K562 (cell line): ENCODE data around the gene ZBTB38. TPM values are rescaled to one million over a fixed set of nuclear protein-coding genes. Genes with fewer than 3 reads are reported as not detected.
A peak's percentile ranks its signal among the peaks of the same experiment; 100 is the strongest.

Experiments
- ATAC-seq: fragments of 200-7000 bp; cut with Tn5 transposase; 3 replicates; pipeline ENCODE4 v1.9.1; 2020; ENCODE audit warnings: moderate library complexity
- BruUV-seq: library from RNA; stranded (reverse); fragments of 400-500 nt; replicated peaks from 2 replicates; lab custom pipeline; 2021; lab: Mats Ljungman, UMichigan
- CTCF ChIA-PET: fragments of 300-600 bp; formaldehyde crosslinking; extraction: SDS; loops from one replicate; lab custom pipeline; 2021; ENCODE audit warnings: low intra/inter-chr PET ratio; lab: Yijun Ruan, JAX
- POLR2A ChIA-PET: fragments of 300-600, 350-650 bp; sonication (Branson Sonifier 250); formaldehyde crosslinking; extraction: SDS; loops from one replicate; lab custom pipeline; 2021; ENCODE audit warnings: antibody characterized with exemption, inconsistent platforms; lab: Yijun Ruan, JAX
- DNase-seq, 4 experiments: peaks; one replicate each; pipeline versions ENCODE4 v3.0.0 to v3.0.0-alpha.2; 2011 to 2018; ENCODE audit warnings: low spot score in 3 of 4, mixed read lengths in 3 of 4; ENCODE audit errors: extremely low read depth in 1 of 4
- FAIRE-seq: peaks from 2 replicates; lab custom pipeline; 2011; peaks lifted over from hg19 to GRCh38; lab: Jason Lieb, UNC
- H2AFZ ChIP-seq: 2 replicates; pipeline ENCODE4 v1.6.0; 2011; ENCODE audit warnings: low read depth, low read length, control low read depth, inconsistent platforms
- H3K27ac ChIP-seq: fragments of 200-600 bp; 3 replicates; pipeline ENCODE4 v1.8.0; 2011; ENCODE audit warnings: low read depth, mild to moderate bottlenecking, control low read depth, inconsistent platforms, low read length, moderate library complexity, mixed read lengths; ENCODE audit errors: extremely low read depth
- H3K27me3 ChIP-seq, 2 experiments: fragments of 300-600 bp in 1 of 2; 2 replicates in 1 of 2; 3 replicates in 1 of 2; pipeline versions ENCODE4 v1.6.0 to v1.8.0; 2011; ENCODE audit warnings: inconsistent platforms in 2 of 2, low read length in 2 of 2, mild to moderate bottlenecking in 1 of 2, mixed read lengths in 1 of 2, moderate library complexity in 1 of 2; ENCODE audit not compliant: control insufficient read depth in 2 of 2, insufficient read depth in 2 of 2
- H3K36me3 ChIP-seq: fragments of 300-600 bp; 3 replicates; pipeline ENCODE4 v1.8.0; 2011; ENCODE audit warnings: mild to moderate bottlenecking, low read length, inconsistent platforms; ENCODE audit not compliant: control insufficient read depth, insufficient read depth
- H3K4me1 ChIP-seq, 2 experiments: fragments of 200-600 bp in 1 of 2; replicated peaks in 1 of 2; 2 replicates in 1 of 2; 3 replicates in 1 of 2; pipeline versions ENCODE4 v1.5.1 to v1.8.0; 2011; ENCODE audit warnings: inconsistent platforms in 2 of 2, low read length in 2 of 2, mild to moderate bottlenecking in 1 of 2, mixed read lengths in 1 of 2, moderate library complexity in 1 of 2; ENCODE audit not compliant: control insufficient read depth in 2 of 2, insufficient read depth in 2 of 2
- H3K4me2 ChIP-seq: 2 replicates; pipeline ENCODE4 v1.6.1; 2011; ENCODE audit warnings: low read length, control low read depth, inconsistent platforms, mixed read lengths; ENCODE audit not compliant: insufficient read depth
- H3K4me3 ChIP-seq: fragments of 200-600 bp; sonication (generic), shearing (Covaris generic); 2 replicates; pipeline ENCODE4 v1.5.1; 2016; ENCODE audit warnings: control low read depth, inconsistent platforms
- H3K79me2 ChIP-seq: fragments of 200-600 bp; 3 replicates; pipeline ENCODE4 v1.8.0; 2011; ENCODE audit warnings: low read length, inconsistent platforms; ENCODE audit not compliant: control insufficient read depth, insufficient read depth
- H3K9ac ChIP-seq, 2 experiments: 2 replicates each; pipeline versions ENCODE4 v1.6.0 to v1.6.1; 2011; ENCODE audit warnings: low read depth in 2 of 2, low read length in 2 of 2, control low read depth in 1 of 2, inconsistent platforms in 1 of 2, mild to moderate bottlenecking in 1 of 2, mixed read lengths in 1 of 2; ENCODE audit not compliant: insufficient read depth in 1 of 2
- H3K9me1 ChIP-seq: one replicate; pipeline ENCODE4 v1.6.0; 2011; ENCODE audit warnings: inconsistent platforms, mild to moderate bottlenecking, low read length, moderate library complexity; ENCODE audit not compliant: control insufficient read depth, insufficient read depth
- H3K9me3 ChIP-seq: replicated peaks from 2 replicates; pipeline ENCODE4 v1.5.1; 2011; ENCODE audit warnings: low read depth, low read length, inconsistent platforms; ENCODE audit not compliant: control insufficient read depth, insufficient read depth
- H4K20me1 ChIP-seq: replicated peaks from 2 replicates; pipeline ENCODE4 v1.6.1; 2011; ENCODE audit warnings: low read length, inconsistent platforms, mixed read lengths; ENCODE audit not compliant: control insufficient read depth, insufficient read depth
- CBFA2T3 ChIP-seq: fragments of 450-650 bp; IDR thresholded peaks from 2 replicates; pipeline ENCODE4 v1.6.1; 2017
- CHD1 ChIP-seq: fragments of 200-600 bp; sonication (generic); IDR thresholded peaks from one replicate; pipeline ENCODE4 v1.6.1; 2012; ENCODE audit warnings: mild to moderate bottlenecking, moderate library complexity, low read length, inconsistent platforms
- DACH1 ChIP-seq: fragments of 450-650 bp; IDR thresholded peaks from 2 replicates; pipeline ENCODE4 v1.6.1; 2018; ENCODE audit not compliant: partially characterized antibody
- PHB2 ChIP-seq: fragments of 450-650 bp; IDR thresholded peaks from 2 replicates; pipeline ENCODE4 v1.6.1; 2017; ENCODE audit warnings: low read depth
- RNF2 ChIP-seq: sonication (generic); IDR thresholded peaks from 2 replicates; pipeline ENCODE4 v1.6.1; 2016
- ZNF764 ChIP-seq: fragments of 250-450 bp; sonication (Bioruptor Pico); IDR thresholded peaks from 2 replicates; pipeline ENCODE4 v1.4.0; 2020; ENCODE audit warnings: low read depth, mild to moderate bottlenecking, moderate library complexity
- WGBS: fragments of 100-300 bp; shearing (Covaris generic); methylation state at CpG from one replicate; pipeline ENCODE4 v1.1.6; 2016; ENCODE audit warnings: low coverage, mixed read lengths; ENCODE audit not compliant: insufficient coverage; ENCODE audit errors: missing lambda C conversion rate; 5-methylcytosine and 5-hydroxymethylcytosine counted together
- in situ Hi-C: fragments of 300-500 bp; cut with MboI; formaldehyde crosslinking; loops from 4 replicates; pipeline ENCODE4 v1.15.0; 2018; ENCODE audit warnings: inconsistent platforms, mixed read lengths
- intact Hi-C: fragments of 100-400 bp; cut with micrococcal nuclease; formaldehyde crosslinking; loops from 2 replicates; pipeline ENCODE4 v1.14.2; 2022
- polyA plus RNA-seq, 8 experiments: library from polyadenylated mRNA; depleted of rRNA in 4 of 8; stranded (reverse) in 5 of 8; unstranded in 3 of 8; fragments of >200 nt; fragmentation: Nextera tagmentation in 2 of 8; fragmentation: Illumina TruSeq in 1 of 8; extraction: Ambion mirVana in 2 of 8; extraction: Trizol in 1 of 8; gene quantifications; 2 replicates each; pipeline versions ENCODE4 v1.2.1 to v1.2.3, GENCODE V29; 2011 to 2014; ENCODE audit warnings: inconsistent platforms in 1 of 8, missing spikeins in 1 of 8
- total RNA-seq, 7 experiments: library from RNA; depleted of rRNA in 6 of 7; stranded (reverse); fragments of >200 nt in 6 of 7; fragmentation: Illumina TruSeq in 2 of 7; extraction: Trizol in 2 of 7; gene quantifications; 2 replicates each; pipeline versions ENCODE4 v1.2.1 to v1.2.3, GENCODE V29; 2011 to 2021; ENCODE audit warnings: low replicate concordance in 1 of 7
- TF ChIP-seq, protein P1 (sequence below), 2 experiments: fragments of 450-650 bp; conservative IDR thresholded peaks; 2 replicates each; pipeline ENCODE4 v1.6.1; 2017; ENCODE audit warnings: mild to moderate bottlenecking in 2 of 2, moderate library complexity in 2 of 2

The ZBTB38 gene
- total and polyA plus RNA-seq, 9 of the 15 experiments (the other 6 are each of a cell fraction or from before 2014, with no cell fraction given) = 12.1 to 39.4 (median 22.9) TPM

- TF ChIP-seq, protein P1, sequence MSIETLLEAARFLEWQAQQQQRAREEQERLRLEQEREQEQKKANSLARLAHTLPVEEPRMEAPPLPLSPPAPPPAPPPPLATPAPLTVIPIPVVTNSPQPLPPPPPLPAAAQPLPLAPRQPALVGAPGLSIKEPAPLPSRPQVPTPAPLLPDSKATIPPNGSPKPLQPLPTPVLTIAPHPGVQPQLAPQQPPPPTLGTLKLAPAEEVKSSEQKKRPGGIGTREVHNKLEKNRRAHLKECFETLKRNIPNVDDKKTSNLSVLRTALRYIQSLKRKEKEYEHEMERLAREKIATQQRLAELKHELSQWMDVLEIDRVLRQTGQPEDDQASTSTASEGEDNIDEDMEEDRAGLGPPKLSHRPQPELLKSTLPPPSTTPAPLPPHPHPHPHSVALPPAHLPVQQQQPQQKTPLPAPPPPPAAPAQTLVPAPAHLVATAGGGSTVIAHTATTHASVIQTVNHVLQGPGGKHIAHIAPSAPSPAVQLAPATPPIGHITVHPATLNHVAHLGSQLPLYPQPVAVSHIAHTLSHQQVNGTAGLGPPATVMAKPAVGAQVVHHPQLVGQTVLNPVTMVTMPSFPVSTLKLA (conservative IDR thresholded peaks at IDR 0.05) = peak in 1 of 2 experiments; percentile 32; a peak in 1 of 4 replicates
- TF ChIP-seq ZNF764 (CRISPR knock-in tag) = no peak
Measured at GRCh38 chr3:141331377-141332318, 36.7 kb upstream of the ZBTB38 start (continued).

DNA sequence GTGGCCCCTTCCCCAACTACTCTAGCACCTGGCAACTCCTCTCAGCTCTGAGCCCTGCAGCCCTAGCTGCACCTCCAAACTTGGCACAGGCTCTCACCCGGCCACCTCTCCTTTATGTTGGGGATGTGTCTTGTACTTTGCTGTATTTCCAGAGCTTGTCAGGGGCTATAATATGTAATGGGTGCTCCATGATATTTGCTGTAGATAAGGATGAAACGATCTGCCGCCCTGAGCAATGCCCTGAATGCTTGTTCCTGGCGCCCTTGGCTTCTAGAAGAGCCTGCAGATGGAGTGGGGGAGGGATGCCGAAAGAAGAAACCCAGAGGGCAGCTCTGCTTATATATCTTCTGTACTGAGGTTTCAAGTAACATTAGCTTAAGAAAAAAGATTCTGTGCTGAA is 35.9 kb upstream of the ZBTB38 start:
- no peak for ATAC-seq
- WGBS = 48% methylated on average over 5 of the region's 5 CpGs
- Histone ChIP-seq H3K27me3 (no peaks in the 10 kb centered on the region), H3K9ac (peak overlapping the region in 1 of 2 experiments; percentile 44; a peak in 1 of 4 replicates), H2AFZ (peak overlapping the region; percentile 93), H3K4me1 (peaks cover 13 to 61% of the 10 kb centered on the region in 2 experiments), H3K36me3 (no peaks in the 10 kb centered on the region), H3K27ac (peak overlapping the region; percentile 75), H3K9me1 (no peaks in the 10 kb centered on the region), H3K4me3 (no peak overlapping the region), H3K79me2 (no peaks in the 10 kb centered on the region), H3K4me2 (peak overlapping the region; percentile 2), H4K20me1 (no peaks in the 10 kb centered on the region), H3K9me3 (no peaks in the 10 kb centered on the region)
- no peak for TF ChIP-seq RNF2
- TF ChIP-seq CHD1 = no peak
- no peak for TF ChIP-seq DACH1
- no peak for TF ChIP-seq CBFA2T3
- no peak for TF ChIP-seq PHB2
- in situ Hi-C loops = no loop called here
- no TSS peak for BruUV-seq
- FAIRE-seq = no peak
- no peak for DNase-seq
- CTCF ChIA-PET = no interaction called here
- intact Hi-C loops = no loop called here
- POLR2A ChIA-PET = interaction anchor here (0.7 to 1.8 kb wide), 6 partner anchors 9 to 28 kb away, joined by 3 to 8 read pairs (median 3); no protein-coding TSS in a partner anchor
